GM19240 (cell line): ENCODE results near the gene VEPH1.
A peak's percentile ranks its signal among the peaks of the same experiment; 100 is the strongest.

Experiments used
- DNase-seq: peaks from one replicate; pipeline ENCODE4 v3.0.0; 2011; ENCODE audit warnings: low spot score; ENCODE audit not compliant: insufficient read length

The VEPH1 gene

DNA sequence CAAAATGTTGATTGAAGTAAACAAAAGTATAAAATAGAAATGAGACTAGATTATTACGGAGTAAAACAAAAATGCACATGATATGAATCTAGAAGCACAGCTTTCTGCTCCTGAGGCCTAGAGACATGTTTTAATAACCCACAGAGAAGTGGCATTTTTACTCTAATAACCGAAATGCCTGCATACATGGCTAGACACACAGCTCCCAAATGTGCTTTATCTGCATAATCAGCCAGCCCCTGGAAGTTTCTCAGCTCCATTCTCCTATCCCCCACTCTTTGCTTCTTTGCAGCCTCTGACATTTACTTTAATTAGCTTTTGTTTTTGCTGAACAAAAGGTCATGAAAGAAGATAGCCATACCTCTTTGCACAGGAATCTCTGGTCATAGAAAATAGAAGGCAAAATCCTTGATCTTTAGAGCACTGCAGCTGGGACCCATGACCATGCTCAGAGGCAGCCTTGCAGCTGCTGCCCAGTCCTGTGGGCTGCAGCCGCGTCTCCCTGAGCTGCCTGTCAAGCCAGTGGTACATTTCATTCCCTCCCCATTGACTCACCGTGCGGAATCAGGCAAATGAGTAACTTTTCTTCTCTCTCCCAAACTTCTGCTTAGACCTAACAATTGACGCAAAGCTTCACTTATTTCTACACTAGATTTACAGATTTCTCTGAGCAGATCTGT lies at the start of gene VEPH1:
Gene VEPH1, minus strand, starts transcription at position 501 of the 680 bp plus-strand sequence. CDS start 8,067 bp downstream, outside the sequence.
- DNase-seq, result no peak

DNA sequence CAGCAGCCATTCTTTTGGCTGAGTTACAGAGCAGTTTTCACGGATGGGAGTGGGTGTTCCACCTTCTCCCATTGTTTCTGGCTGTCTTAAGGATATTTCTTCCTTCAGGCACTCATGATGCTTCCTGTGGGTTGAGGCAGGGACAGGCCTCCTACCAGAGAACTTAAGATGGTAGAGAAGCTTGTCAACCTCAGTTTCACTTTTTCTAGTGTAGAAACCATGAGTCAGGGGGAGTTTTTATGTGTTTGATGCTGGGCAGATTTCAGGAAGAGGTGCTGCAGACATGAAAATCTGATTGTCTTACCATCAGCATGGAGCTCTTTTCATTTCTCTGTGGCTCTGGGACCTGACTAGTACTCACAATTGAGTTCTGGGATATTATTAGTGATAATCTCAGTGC lies 48.7 kb upstream of the VEPH1 start:
- no peak for DNase-seq

DNA sequence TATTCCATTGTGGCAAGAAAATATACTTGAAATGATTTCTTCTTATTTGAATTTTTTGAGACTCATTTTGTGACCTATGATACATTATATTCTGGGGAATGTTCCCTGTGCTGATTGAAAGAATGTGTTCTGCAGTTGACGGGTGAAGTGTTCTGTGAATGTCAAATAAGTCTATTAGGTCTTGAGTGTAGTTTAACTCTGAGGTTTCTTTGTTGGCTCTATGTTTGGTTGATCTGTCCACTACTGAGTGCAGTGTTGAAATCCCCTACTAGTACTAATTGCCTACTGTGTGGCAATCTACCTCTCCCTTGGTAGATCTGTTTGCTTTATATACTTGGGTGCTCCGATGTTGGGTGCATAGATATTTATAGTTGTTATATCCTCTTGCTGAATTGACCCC lies 46.3 kb upstream of the VEPH1 start:
- no peak for DNase-seq

DNA sequence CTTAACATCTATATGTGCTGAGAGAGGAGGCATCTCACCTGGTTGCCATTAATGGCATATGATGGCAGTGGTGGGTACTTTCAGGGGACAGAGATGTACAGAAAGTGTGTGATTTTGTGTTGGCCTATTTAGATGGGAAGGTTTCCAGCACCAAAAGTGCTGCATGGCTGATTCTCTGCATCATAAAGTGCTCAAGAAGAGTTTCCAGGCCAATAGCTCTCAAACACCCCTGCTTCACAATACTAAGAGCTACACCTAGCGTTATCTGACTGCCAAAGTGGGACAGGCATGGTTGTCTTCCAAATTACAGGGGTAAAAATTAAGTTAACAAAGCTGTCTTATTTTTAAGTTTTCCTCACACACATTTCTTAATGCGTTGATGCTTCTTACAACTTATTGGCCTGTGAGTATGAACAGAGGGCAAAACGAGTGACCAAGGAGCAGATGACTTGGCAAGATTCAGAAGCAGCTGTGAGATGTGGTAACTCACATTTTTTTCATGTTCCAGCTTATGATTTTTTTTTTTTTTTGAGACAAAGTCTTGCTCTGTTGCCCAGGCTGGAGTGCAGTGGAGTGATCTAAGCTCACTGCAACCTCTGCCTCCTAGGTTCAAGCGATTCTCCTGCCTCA lies 41.4 kb upstream of the VEPH1 start:
- no peak for DNase-seq

DNA sequence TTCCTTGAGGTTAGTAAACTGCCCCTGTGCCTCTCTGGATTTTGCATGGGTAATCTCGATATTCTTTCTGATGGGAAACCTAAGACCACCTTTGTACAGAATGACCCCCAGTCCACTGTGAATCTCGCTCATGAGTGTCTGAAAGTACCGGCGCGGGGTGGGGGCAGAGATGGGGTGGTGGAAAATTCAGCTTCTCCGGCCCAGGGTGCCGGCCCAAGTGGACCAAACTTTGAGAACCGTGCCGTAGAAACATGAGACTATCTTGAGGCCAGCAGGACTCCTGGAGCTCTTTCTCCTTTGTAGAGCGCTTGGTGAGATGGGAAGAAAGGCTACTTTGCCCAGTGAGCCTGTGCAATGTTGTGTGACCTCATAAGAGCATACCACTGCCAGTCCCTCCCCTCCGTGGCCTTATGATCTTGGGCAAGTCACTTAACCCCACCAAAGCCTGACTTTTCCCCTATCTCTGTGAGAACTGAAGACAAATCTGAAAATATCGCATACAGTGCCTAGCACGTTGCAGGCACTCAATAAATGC lies 40.4 kb upstream of the VEPH1 start:
- DNase-seq, result no peak

DNA sequence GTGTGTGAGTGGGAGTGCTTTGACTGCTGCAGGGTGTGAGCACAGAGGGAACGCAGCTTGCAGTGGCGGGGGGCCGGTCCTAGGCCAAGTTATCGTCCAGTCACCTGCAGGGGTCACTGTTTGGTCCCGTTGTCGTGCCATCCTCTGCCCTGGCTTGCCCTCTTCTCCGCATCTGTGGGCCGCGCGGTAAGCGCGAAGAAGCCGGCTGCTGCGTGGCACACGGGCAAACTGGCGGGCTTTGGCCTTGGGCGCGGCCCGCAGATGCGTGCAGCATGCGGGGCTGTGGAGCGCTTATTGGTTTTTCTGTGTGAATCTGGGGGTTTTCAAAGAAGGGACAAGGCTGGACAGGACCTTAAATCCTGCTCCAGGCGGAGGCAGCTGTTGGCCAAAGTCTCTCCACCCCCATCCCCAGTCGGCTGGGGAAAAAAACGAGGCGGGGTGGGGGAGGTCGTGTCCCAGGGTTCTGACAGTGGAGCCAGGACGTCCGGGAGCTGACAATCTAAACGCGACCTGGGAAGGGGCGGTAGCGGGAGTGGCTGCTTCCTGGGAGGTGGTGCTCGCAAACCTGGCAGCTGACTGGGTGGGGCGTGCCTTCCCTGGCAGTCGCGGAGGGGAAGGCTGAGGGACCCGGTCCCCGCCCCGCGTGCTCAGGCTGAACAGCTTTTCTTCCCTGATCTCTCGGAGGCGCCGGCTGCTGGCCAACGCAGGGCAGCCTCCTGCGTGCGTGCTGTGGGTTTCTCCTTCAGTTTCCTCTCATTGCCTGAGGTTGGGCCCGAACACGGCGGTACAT lies 39.7 kb upstream of the VEPH1 start:
- DNase-seq, result no peak

DNA sequence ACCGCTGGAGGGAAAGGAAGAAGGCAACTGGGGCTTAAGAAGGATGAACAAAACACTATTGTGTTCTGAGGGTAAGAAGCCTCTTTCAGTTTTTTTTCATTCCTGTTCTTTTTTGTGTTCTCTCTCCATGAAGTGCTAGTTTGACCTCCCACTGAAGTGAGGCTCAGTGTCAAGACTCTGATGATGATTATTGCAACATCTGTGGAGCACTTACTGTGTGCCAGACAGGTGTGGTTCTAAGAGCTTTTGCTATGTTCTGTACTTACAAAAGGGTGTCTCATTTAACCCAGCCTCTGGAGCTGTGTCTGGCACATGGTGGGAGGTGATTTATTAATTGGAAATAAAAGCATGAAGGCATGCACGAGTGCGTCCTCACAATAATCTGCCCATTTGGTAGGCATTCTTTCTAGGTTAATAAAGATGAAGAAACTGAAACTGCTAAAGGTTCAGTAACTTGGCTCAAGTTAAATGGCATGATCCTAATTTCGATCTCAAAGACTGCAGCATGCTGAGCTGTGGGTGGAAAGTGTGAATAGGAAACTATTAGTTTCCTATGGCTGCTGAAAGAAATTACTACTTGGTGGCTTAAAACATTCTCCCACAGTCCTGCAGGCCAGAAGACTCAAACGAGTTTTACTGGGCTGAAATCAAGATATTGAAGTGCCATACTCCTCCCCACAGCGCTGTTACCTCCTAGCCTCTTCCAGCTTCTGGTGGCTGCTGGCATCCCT lies 38.5 kb upstream of the VEPH1 start:
- no peak for DNase-seq

DNA sequence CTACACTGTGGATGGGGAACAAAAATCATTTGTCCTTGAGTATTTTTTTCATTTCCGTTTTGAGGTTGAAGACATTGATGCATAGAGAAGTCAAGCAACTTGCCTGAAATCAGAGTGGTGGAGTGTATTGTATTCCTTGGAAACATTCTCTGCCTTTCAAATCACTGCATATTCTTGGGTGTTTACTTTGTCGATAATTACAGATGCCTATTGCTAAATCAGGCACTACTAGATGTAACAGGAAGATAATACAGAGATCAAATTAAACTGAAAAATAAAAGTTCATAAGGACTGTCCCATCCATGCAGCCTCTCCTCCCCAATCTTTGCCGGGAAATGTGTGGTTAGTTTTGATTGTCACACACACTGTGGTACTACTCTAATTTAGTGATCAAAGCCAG lies 37.4 kb upstream of the VEPH1 start:
- DNase-seq, result no peak

DNA sequence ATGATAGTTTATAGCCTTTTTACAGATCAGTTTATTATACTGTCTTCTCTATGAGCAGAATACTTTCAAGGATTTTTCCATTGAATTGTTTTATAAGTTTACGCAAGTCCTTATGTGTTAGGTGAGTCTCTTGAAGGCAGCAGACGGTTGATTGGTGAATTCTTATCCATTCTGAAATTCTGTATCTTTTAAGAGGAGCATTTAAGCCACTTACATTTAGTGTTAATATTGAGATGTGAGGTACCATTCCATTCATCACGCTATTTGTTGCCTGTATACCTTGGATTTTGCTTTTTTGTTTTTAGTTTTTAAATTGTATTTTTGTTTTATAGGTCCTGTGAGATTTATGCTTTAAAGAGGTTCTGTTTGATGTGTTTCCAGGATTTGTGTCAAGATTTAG lies 32.5 kb upstream of the VEPH1 start:
- no peak for DNase-seq

DNA sequence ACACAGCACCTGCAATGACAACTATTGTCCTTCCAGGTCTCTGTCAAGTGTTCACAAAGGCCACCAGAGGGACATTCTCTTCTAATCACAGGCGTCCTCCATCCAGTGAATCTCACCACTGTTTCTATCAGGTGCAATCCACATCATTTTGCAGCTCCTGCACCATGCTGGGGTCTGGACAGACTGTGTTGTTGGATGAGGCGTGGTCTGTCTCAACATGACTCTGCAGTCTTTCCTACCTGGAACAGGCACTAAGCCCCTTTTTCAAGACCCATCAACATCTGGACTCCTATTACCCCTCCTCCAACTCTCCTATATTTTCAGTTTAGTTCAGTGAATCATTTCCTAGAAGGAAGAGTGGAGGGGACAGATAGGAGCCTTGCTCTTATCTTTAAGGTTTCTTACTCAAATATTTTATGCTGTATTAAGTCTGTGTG lies 31.5 kb upstream of the VEPH1 start:
- no peak for DNase-seq

DNA sequence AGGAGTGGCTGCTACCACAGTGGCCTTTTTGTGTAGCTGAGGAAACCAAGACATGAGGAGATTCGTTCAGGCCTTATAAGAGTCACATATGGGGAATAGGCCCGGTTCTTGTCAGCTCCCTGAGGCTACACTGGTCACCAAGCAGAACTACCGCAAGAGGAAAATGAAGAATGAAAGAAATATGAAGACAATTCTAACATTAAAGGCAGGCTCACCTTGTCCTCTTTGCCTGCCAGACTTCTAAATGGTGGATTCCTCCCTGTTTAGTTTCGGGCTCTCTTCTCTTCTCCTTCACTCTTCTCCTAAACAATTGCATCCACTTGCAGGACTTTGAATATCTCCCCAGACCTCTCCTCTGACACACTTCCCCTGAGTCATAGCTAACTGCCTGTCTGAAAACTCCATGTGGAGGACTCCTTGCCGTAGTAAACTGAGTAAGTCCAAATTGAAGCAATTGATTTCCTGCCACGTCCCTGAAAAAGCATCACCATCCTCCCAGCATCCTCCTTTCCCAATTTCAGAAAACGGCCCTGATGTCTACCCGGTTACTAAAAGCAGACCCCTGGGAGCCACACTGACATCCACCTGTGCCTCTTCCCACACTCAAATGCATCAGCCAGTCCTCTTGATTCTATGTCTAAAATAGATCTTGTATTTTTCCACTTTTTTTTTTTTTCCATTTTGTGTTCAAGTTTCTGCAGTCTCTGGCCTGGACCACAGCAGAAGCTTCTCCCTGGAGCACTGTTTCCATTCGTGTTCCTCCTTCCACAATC lies 30.3 kb upstream of the VEPH1 start:
- DNase-seq, result no peak

DNA sequence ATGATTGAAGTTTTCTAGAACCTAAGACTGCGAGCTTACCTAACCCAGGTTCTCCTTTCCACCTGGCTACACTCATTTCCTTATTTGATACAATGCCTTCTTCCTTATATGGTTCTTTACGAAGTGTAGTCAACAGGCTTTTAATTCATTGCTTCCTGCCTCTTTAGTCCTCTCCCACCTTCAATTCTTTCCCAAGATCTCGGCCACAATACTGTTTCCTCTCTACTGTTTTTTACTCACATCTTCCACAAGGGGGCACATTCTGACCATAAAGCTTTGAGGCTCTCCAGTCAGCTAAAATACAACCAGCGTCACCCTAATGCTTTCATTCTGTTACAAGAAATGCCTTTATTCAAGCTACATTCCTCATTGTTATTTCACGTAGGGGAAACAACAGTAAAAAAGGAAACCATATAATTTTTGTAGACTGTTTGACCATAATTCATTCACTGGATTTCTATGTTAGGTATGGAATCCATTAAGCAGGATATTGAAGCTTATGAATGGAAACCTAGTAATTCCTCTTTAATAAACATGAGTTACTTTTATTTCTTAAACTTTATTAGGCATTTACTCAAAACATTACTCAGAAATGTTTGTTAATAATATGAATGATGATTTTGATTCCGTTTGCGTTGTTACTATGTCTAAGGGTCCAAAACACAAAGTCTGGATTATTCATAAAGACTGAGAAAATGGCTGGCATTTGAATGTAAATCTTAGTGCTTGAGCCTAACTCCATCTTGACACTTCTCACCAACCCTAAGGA lies 29.5 kb upstream of the VEPH1 start:
- DNase-seq, result peak; percentile 11

DNA sequence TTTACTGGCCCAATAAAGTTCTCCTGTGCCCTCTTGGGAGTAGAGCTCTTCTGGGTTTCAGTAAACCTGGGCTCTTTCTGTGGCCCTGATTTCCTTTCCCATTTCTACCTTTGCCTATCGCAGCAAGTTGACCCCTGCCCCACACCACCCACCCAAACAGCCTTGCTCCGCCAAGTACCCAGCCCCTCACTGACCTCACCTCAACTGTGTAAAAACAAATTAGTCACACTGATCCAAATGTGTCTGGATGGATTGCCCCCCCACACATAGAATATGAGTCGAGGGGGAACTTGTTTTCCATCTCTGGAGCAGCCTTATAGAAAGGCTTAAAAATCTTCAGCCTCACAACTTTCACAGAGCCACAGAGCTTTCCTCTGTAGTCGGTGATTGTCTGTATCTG lies 28.6 kb upstream of the VEPH1 start:
- no peak for DNase-seq

DNA sequence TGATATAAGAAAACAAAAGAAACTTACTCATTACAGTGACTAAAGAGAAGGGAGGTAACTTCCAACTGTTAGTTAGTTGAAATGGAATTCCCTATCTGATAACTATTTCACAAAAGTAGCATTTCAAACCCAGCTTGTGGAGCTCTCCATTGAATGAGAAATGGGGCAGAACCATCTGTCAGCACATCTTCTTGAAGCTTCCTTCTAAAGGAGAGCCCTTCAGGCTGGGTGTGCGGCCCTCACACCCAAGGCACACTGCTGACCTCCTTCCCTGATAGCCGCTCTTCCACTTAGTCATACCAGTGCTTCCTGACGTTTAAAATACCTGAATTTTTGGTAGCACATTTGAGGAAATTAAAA lies 28.1 kb upstream of the VEPH1 start:
- DNase-seq, result no peak

DNA sequence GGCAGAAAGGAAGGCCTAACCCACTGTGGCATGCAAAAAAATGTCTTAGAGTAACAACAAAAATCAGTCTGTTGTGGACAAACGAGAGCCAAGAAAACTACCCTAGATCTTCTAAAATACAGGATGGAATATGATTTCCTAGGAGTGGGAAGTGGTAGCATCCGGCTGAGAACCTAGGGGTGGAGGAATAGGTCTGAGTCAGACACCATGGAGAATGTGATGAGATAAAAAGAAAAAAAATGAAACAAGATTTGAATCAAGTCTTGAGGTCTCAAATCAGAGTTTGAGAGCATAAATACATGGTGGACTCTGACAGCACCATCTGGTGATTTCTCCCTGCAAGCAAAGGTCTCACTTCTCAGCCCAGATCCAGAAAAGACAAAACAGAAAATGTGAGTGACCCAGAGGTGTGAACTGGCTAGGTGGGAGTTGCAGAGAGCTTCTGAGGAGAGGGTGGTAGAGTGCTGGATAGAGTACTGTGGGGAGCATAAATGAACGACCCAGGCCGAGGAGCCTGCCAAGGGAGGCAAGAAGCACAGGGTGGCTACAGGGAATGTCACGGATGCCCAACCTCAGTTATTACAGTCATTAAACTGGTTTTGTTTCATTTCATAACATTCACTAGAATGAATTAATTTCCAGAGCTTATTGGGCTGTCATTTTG lies 27.6 kb upstream of the VEPH1 start:
- no peak for DNase-seq

DNA sequence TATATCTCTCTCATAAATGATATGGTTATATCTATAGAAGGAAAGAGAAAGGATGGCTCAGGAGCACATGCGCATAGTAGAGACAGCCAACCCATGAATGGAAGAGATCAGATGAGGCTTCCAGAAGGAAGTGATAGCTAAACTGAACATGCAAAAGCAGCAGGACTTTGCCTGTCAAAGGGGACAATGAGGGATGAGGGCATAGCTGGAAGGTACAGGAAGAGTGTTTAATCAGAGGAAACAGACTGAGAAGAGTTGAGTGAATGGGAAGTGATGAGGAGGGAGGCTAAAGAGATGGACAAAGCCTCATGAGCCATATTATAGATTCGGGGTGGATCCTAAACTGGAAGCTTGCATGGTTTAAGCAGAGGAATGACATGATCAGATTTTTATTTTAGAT lies 26.5 kb upstream of the VEPH1 start:
- no peak for DNase-seq

DNA sequence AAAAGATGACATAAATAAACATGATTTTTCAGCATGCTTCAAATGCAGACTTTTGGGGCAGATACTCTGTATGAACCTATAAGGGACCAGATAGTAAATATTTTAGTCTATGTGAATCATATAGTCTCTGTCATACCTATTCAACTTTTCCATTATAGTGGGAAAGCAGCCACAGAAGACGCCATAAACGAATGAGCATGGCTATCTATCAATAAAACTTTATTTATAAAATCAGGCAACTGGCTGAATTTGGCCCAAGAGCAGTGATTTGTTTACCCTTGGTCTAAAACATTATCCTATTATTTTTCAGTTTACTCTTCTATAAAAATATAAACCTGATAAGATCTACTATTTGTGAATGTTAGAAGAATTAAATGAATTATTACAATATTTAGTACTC lies 25.9 kb upstream of the VEPH1 start:
- no peak for DNase-seq

DNA sequence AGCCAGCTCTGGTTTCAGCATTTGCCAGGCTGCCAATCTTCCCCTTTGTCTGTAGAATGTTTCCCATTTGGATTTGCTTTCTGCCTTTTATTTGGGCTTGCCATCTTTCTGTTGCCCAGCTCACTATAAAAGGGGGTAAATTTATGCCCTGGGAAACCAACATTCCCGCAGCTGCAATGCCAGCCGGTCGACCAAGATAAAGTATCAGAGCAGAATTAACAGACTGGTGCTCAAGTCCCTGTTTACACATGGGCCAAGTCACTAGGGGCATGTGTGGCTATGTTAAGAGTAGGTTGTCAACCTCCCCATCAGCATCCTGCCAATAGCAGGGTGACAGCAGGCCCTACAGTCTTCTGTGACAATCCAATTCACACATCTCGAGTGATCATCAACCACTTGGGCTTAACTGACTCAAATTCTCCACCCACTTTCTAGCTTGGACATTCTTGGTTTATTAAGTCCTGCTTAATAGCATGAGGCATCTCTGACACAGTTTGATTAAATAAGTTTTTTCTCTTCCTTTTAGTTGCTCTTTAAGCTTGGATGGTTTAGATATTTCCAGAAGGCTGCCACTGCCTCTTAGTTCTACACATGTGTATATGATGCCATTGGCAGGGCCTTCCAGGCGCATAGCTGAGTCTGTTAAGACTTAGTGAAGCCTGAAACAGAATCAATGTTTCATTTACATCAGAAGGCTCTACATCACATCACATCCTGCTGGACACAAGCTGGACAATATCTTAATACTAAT lies 24.1 kb upstream of the VEPH1 start:
- DNase-seq, result no peak

DNA sequence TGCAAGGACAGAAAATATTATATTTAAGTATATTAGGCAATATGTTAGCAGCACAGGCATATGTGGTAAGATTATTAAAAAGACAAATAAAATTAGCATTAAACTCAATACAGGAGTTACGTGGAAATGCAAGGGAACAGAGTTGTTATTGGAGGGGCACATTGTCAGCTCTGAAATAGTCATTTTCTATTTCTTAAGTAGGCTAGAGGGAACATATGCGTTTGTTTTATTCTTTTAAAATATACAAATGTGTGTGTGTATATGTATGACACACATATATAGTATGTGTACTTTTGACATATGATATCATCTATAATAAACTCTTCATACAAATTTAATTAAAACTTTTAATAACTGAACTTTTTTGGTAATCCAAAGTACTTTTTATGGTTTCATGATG lies 22.8 kb upstream of the VEPH1 start:
- DNase-seq, result no peak
